DND-41 (cell line): ENCODE data around the gene SYS1.

Source experiments
- EZH2 ChIP-seq: IDR thresholded peaks from 3 replicates; pipeline ENCODE4 v1.6.1; 2012; ENCODE audit warnings: borderline replicate concordance, low read depth, mild to moderate bottlenecking, moderate library complexity, low read length, inconsistent platforms; ENCODE audit not compliant: severe bottlenecking
- TF ChIP-seq, protein P1 (sequence below): IDR thresholded peaks from 2 replicates; pipeline ENCODE4 v1.5.1; 2012; ENCODE audit warnings: borderline replicate concordance, low read length, moderate library complexity, mild to moderate bottlenecking; ENCODE audit not compliant: poor library complexity, severe bottlenecking; ENCODE audit errors: extremely low read depth

DNA sequence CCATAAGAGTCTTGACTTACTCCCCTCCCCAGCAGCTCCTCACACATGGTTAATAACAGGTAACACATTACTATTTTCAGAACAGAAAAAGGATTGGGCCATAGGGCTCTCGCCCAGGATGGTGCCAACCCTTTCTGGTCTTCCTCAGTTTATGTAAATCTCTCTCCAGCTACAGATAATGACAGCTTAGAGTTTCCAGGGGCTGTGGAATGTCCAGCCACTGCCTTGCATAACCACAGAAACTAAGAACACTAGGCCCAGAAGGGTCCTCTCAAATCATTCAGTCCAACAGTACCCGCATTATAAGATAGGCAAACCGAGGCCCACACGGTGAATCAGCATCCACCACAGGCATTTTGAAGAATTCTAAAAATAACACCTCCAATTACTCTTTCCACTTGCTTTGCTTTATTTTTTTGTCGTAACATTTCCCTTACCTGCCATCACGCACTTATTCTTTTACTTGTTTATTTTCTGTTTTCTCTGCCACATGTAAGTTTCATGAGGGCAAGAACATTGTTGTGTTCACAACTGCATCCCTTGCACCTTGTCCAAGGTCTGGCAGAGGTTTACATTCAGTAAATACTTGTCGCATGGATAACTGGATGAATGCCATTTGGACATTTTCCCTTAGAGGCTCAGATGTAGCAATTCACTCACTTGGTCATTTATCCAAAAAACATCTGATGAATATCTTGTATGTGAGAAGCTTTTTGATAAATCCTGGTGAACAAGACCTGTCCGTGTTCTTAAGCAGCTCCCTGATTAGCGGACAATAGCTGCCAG is 8.3 kb upstream of the SYS1 start:
- TF ChIP-seq, protein P1, sequence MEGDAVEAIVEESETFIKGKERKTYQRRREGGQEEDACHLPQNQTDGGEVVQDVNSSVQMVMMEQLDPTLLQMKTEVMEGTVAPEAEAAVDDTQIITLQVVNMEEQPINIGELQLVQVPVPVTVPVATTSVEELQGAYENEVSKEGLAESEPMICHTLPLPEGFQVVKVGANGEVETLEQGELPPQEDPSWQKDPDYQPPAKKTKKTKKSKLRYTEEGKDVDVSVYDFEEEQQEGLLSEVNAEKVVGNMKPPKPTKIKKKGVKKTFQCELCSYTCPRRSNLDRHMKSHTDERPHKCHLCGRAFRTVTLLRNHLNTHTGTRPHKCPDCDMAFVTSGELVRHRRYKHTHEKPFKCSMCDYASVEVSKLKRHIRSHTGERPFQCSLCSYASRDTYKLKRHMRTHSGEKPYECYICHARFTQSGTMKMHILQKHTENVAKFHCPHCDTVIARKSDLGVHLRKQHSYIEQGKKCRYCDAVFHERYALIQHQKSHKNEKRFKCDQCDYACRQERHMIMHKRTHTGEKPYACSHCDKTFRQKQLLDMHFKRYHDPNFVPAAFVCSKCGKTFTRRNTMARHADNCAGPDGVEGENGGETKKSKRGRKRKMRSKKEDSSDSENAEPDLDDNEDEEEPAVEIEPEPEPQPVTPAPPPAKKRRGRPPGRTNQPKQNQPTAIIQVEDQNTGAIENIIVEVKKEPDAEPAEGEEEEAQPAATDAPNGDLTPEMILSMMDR: no peak
- TF ChIP-seq EZH2: no peak
